GM12878 (cell line): ENCODE measurements around the gene CHDH. TPM values are rescaled to one million over a fixed set of nuclear protein-coding genes. Genes with fewer than 3 reads are reported as not detected.

Experiments
- ATAC-seq: fragments of 200-7000 bp; cut with Tn5 transposase; 3 replicates; pipeline ENCODE4 v1.9.1; 2020; ENCODE audit warnings: mild to moderate bottlenecking, moderate library complexity
- BruUV-seq: library from RNA; stranded (reverse); fragments of 400-500 nt; replicated peaks from 2 replicates; lab custom pipeline; 2021; lab: Mats Ljungman, UMichigan
- CTCF ChIA-PET: fragments of 300-600 bp; sonication (Branson Sonifier 250); formaldehyde crosslinking; extraction: SDS; loops from one replicate; lab custom pipeline; 2021; ENCODE audit warnings: inconsistent platforms; lab: Yijun Ruan, JAX
- POLR2A ChIA-PET: fragments of 350-600 bp; formaldehyde crosslinking; extraction: SDS; loops from one replicate; lab custom pipeline; 2021; ENCODE audit warnings: inconsistent platforms; lab: Charles Lee
- RAD21 ChIA-PET: fragments of 300-600 bp; sonication (Branson Sonifier 250); formaldehyde crosslinking; loops from one replicate; lab custom pipeline; 2023; ENCODE audit warnings: antibody characterized with exemption; ENCODE audit not compliant: unreplicated experiment; lab: Charles Lee
- SMC1A ChIA-PET: fragments of 300-600 bp; sonication (Branson Sonifier 250); formaldehyde crosslinking; loops from one replicate; lab custom pipeline; 2023; ENCODE audit not compliant: unreplicated experiment, uncharacterized antibody; lab: Charles Lee
- DNase-seq: peaks from one replicate; pipeline ENCODE4 v3.0.0-alpha.2; 2011; ENCODE audit warnings: low read depth, low spot score
- FAIRE-seq: peaks from 3 replicates; lab custom pipeline; 2011; peaks lifted over from hg19 to GRCh38; lab: Jason Lieb, UNC
- H2AFZ ChIP-seq: 2 replicates; pipeline ENCODE4 v1.6.0; 2011; ENCODE audit warnings: low read depth, low read length, control low read depth; ENCODE audit not compliant: control insufficient read depth
- H3K27ac ChIP-seq: 2 replicates; pipeline ENCODE4 v1.5.1; 2011; ENCODE audit warnings: control low read depth; ENCODE audit not compliant: control insufficient read depth, insufficient read depth
- H3K27me3 ChIP-seq, 2 experiments: replicated peaks in 1 of 2; 2 replicates each; pipeline versions ENCODE4 v1.6.0 to v1.6.1; 2011; ENCODE audit warnings: low read length in 1 of 2; ENCODE audit not compliant: control insufficient read depth in 2 of 2, insufficient read depth in 2 of 2
- H3K36me3 ChIP-seq, 2 experiments: 2 replicates each; pipeline ENCODE4 v1.5.1; 2011; ENCODE audit warnings: low read length in 1 of 2; ENCODE audit not compliant: control insufficient read depth in 2 of 2, insufficient read depth in 2 of 2
- H3K4me1 ChIP-seq: 2 replicates; pipeline ENCODE4 v1.6.1; 2011; ENCODE audit warnings: mild to moderate bottlenecking, low read length, moderate library complexity, mixed read lengths; ENCODE audit not compliant: control insufficient read depth, insufficient read depth
- H3K4me2 ChIP-seq: 2 replicates; pipeline ENCODE4 v1.6.0; 2011; ENCODE audit warnings: control low read depth; ENCODE audit not compliant: control insufficient read depth, insufficient read depth
- H3K4me3 ChIP-seq: fragments of 200-600 bp; sonication (generic); 2 replicates; pipeline ENCODE4 v1.5.1; 2016
- H3K79me2 ChIP-seq: 2 replicates; pipeline ENCODE4 v1.6.0; 2011; ENCODE audit warnings: low read length; ENCODE audit not compliant: control insufficient read depth, insufficient read depth
- H3K9ac ChIP-seq: 2 replicates; pipeline ENCODE4 v1.8.0; 2011; ENCODE audit warnings: low read length, control low read depth, mixed read lengths; ENCODE audit not compliant: control insufficient read depth, insufficient read depth
- H3K9me3 ChIP-seq: replicated peaks from 3 replicates; pipeline ENCODE4 v1.5.1; 2011; ENCODE audit warnings: mild to moderate bottlenecking, low read length; ENCODE audit not compliant: control insufficient read depth, insufficient read depth
- H4K20me1 ChIP-seq: 2 replicates; pipeline ENCODE4 v1.6.0; 2011; ENCODE audit not compliant: control insufficient read depth, insufficient read depth
- BCL3 ChIP-seq: IDR thresholded peaks from 2 replicates; pipeline ENCODE4 v1.6.1; 2011; ENCODE audit warnings: borderline replicate concordance, low read depth, mild to moderate bottlenecking, moderate library complexity, low read length; ENCODE audit not compliant: insufficient read depth, poor library complexity, severe bottlenecking
- WGBS: methylation state at CpG from one replicate; pipeline ENCODE4 v1.1.6; 2016; ENCODE audit warnings: low lambda C conversion rate; ENCODE audit not compliant: insufficient replicate concordance, insufficient coverage; ENCODE audit errors: missing lambda C conversion rate; 5-methylcytosine and 5-hydroxymethylcytosine counted together
- in situ Hi-C: fragments of 300-500 bp; cut with MboI; formaldehyde crosslinking; loops from 9 replicates; pipeline ENCODE4 v1.14.3; 2018; ENCODE audit warnings: mixed read lengths
- intact Hi-C: fragments of 100-400 bp; cut with micrococcal nuclease; formaldehyde crosslinking; loops from one replicate; pipeline ENCODE4 v1.14.2; 2022; ENCODE audit not compliant: unreplicated experiment
- polyA plus RNA-seq, 11 experiments: library from polyadenylated mRNA; depleted of rRNA in 4 of 11; unstranded in 6 of 11; stranded (reverse) in 5 of 11; fragments of >200 nt; fragmentation: Nextera tagmentation in 4 of 11; fragmentation: Illumina TruSeq in 1 of 11; extraction: Ambion mirVana in 4 of 11; extraction: Trizol in 1 of 11; gene quantifications; 1 replicate in 1 of 11; 2 replicates in 10 of 11; pipeline versions ENCODE4 v1.2.1 to v1.2.3, GENCODE V29; 2011 to 2016; ENCODE audit warnings: inconsistent platforms in 2 of 11, missing spikeins in 2 of 11, low read depth in 1 of 11
- total RNA-seq, 4 experiments: library from RNA; depleted of rRNA in 3 of 4; stranded (reverse); fragments of >200 nt in 3 of 4; fragmentation: Illumina TruSeq in 1 of 4; extraction: Trizol in 1 of 4; gene quantifications; 2 replicates each; pipeline versions ENCODE4 v1.2.1 to v1.2.3, GENCODE V29; 2013 to 2021
- TF ChIP-seq, protein P1 (sequence below): fragments of 450-650 bp; IDR thresholded peaks from 2 replicates; pipeline ENCODE4 v1.6.1; 2017; ENCODE audit warnings: mild to moderate bottlenecking

CHDH gene
- total and polyA plus RNA-seq, 10 of the 15 experiments (the other 5 are each of a cell fraction or from before 2014, with no cell fraction given): 0.95 to 8.3 (median 2.9) TPM

GRCh38 chr3:53798144-53798543, 48.1 kb downstream of the CHDH start:
- no peaks in the 10 kb centered on the region for H3K36me3 ChIP-seq
- ChIA-PET POLR2A (no interaction called here), RAD21 (no interaction called here), SMC1A (no interaction called here), CTCF (interaction anchor here (1.0 kb wide), 1 partner anchor 12 kb away, joined by 4 read pairs; no protein-coding TSS in a partner anchor)
- H2AFZ ChIP-seq: no peak overlapping the region
- no peak overlapping the region for H3K27ac ChIP-seq
- in situ Hi-C loops (no loop called here), intact Hi-C loops (no loop called here)
- peak; percentile 72 for TF ChIP-seq BCL3
- TF ChIP-seq, protein P1, sequence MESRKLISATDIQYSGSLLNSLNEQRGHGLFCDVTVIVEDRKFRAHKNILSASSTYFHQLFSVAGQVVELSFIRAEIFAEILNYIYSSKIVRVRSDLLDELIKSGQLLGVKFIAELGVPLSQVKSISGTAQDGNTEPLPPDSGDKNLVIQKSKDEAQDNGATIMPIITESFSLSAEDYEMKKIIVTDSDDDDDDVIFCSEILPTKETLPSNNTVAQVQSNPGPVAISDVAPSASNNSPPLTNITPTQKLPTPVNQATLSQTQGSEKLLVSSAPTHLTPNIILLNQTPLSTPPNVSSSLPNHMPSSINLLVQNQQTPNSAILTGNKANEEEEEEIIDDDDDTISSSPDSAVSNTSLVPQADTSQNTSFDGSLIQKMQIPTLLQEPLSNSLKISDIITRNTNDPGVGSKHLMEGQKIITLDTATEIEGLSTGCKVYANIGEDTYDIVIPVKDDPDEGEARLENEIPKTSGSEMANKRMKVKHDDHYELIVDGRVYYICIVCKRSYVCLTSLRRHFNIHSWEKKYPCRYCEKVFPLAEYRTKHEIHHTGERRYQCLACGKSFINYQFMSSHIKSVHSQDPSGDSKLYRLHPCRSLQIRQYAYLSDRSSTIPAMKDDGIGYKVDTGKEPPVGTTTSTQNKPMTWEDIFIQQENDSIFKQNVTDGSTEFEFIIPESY: no peak
- no peaks in the 10 kb centered on the region for H4K20me1 ChIP-seq
- H3K27me3 ChIP-seq: no peaks in the 10 kb centered on the region
- H3K4me2 ChIP-seq: no peak overlapping the region
- H3K4me1 ChIP-seq: no peaks in the 10 kb centered on the region
- BruUV-seq: no TSS peak
- H3K9ac ChIP-seq: no peak overlapping the region
- 80% methylated on average over 7 of the region's 8 CpGs for WGBS
- no peak for FAIRE-seq
- H3K4me3 ChIP-seq: no peak overlapping the region
- no peak for ATAC-seq
- no peaks in the 10 kb centered on the region for H3K9me3 ChIP-seq
- H3K79me2 ChIP-seq: no peaks in the 10 kb centered on the region
- no peak for DNase-seq
